CD4-positive, alpha-beta T cell treated with Interleukin-12 subunit alpha and Interleukin-12 subunit beta, for 1 hour (primary cell): ENCODE results near the gene ATG2B.
"Not testable (repeated sequence)": the region's sequence is repeated elsewhere in the genome, so short reads cannot be mapped to it uniquely, and the experiment has no call there.

Experiments used
- DNase-seq: peaks from one replicate; pipeline ENCODE4 v3.0.0-alpha.2; 2020

Gene ATG2B

GRCh38 chr14:96251656-96252155, 111.4 kb downstream of the ATG2B start:
- no peak for DNase-seq

GRCh38 chr14:96250485-96250884, 112.7 kb downstream of the ATG2B start:
- DNase-seq = no peak

- no peak for DNase-seq
These were observed 114.1 kb downstream of the ATG2B start for GRCh38 chr14:96249029-96249428.

GRCh38 chr14:96247031-96247430, 116.1 kb downstream of the ATG2B start:
- DNase-seq = no peak

- DNase-seq = no peak
These were observed 116.6 kb downstream of the ATG2B start for GRCh38 chr14:96246539-96246847.

GRCh38 chr14:96245710-96246538, 117.2 kb downstream of the ATG2B start:
- no peak for DNase-seq

GRCh38 chr14:96245074-96245473, 118.1 kb downstream of the ATG2B start:
- DNase-seq = not testable (repeated sequence)

- no peak for DNase-seq
These were observed 119.4 kb downstream of the ATG2B start for GRCh38 chr14:96243785-96244184.

- DNase-seq = no peak
These were observed 121.0 kb downstream of the ATG2B start for GRCh38 chr14:96242126-96242525.

GRCh38 chr14:96240641-96241040, 122.5 kb downstream of the ATG2B start:
- no peak for DNase-seq

GRCh38 chr14:96239711-96240141, 123.4 kb downstream of the ATG2B start:
- DNase-seq = no peak

GRCh38 chr14:96238676-96239265, 124.4 kb downstream of the ATG2B start:
- DNase-seq = no peak

- DNase-seq = no peak
These were observed 125.5 kb downstream of the ATG2B start for GRCh38 chr14:96237641-96238040.

GRCh38 chr14:96235426-96235825, 127.7 kb downstream of the ATG2B start:
- no peak for DNase-seq

GRCh38 chr14:96233661-96234060, 129.5 kb downstream of the ATG2B start:
- DNase-seq = no peak

- DNase-seq = no peak
These were observed 130.6 kb downstream of the ATG2B start for GRCh38 chr14:96232506-96232905.

GRCh38 chr14:96231526-96232130, 131.5 kb downstream of the ATG2B start:
- DNase-seq = no peak

- no peak for DNase-seq
These were observed 132.1 kb downstream of the ATG2B start for GRCh38 chr14:96231056-96231455.

- DNase-seq = no peak
These were observed 133.8 kb downstream of the ATG2B start for GRCh38 chr14:96229315-96229714.
